Activated naive CD4-positive, alpha-beta T cell treated with Interleukin-2 at 50 U/mL for 16 hours (primary cell): ENCODE results near the gene MCF2L.
"Not testable (repeated sequence)": the region's sequence is repeated elsewhere in the genome, so short reads cannot be mapped to it uniquely, and the experiment has no call there.

Source experiments
- DNase-seq: peaks from one replicate; pipeline ENCODE4 v3.0.0-alpha.2; 2020

MCF2L gene

GRCh38 chr13:112968910-112969691 lies at the start of gene MCF2L:
TSS of gene MCF2L (plus strand) at chr13:112969214. CDS start at chr13:112969380, 166 bp downstream.
- DNase-seq, result peak; percentile 57

GRCh38 chr13:112923962-112924361 lies 45.1 kb upstream of the MCF2L start:
- DNase-seq, result no peak

GRCh38 chr13:112924365-112924764 lies 44.6 kb upstream of the MCF2L start:
- DNase-seq, result no peak

- no peak for DNase-seq
Observed at GRCh38 chr13:112926003-112926402, 43.0 kb upstream of the MCF2L start.

GRCh38 chr13:112926993-112927392 lies 42.0 kb upstream of the MCF2L start:
- DNase-seq, result no peak

- DNase-seq, result no peak
Observed at GRCh38 chr13:112928020-112928971, 40.7 kb upstream of the MCF2L start.

GRCh38 chr13:112928972-112929782 lies 39.8 kb upstream of the MCF2L start:
- DNase-seq, result no peak

GRCh38 chr13:112929783-112930055 lies 39.3 kb upstream of the MCF2L start:
- DNase-seq, result no peak

GRCh38 chr13:112930192-112930591 lies 38.8 kb upstream of the MCF2L start:
- DNase-seq, result no peak

- no peak for DNase-seq
Observed at GRCh38 chr13:112931028-112931934, 37.7 kb upstream of the MCF2L start.

GRCh38 chr13:112932971-112933370 lies 36.0 kb upstream of the MCF2L start:
- DNase-seq, result no peak

- no peak for DNase-seq
Observed at GRCh38 chr13:112933649-112934048, 35.4 kb upstream of the MCF2L start.

GRCh38 chr13:112934078-112934477 lies 34.9 kb upstream of the MCF2L start:
- no peak for DNase-seq

- no peak for DNase-seq
Observed at GRCh38 chr13:112938680-112939079, 30.3 kb upstream of the MCF2L start.

GRCh38 chr13:112940236-112940635 lies 28.8 kb upstream of the MCF2L start:
- no peak for DNase-seq

GRCh38 chr13:112941349-112941748 lies 27.7 kb upstream of the MCF2L start:
- no peak for DNase-seq

- not testable (repeated sequence) for DNase-seq
Observed at GRCh38 chr13:112941765-112942164, 27.2 kb upstream of the MCF2L start.

GRCh38 chr13:112942689-112943308 lies 26.2 kb upstream of the MCF2L start:
- peak; percentile 97 for DNase-seq

GRCh38 chr13:112943309-112944125 lies 25.5 kb upstream of the MCF2L start:
- peak; percentile 33 for DNase-seq

GRCh38 chr13:112947796-112948195 lies 21.2 kb upstream of the MCF2L start:
- DNase-seq, result no peak
